SK-N-MC (cell line): ENCODE data around the gene OCLN.
"Not testable (repeated sequence)": the region's sequence is repeated elsewhere in the genome, so short reads cannot be mapped to it uniquely, and the experiment has no call there.

ENCODE experiments used
- DNase-seq: peaks from one replicate; pipeline ENCODE4 v3.0.0-alpha.2; 2011; ENCODE audit warnings: low read depth, low spot score
- H3K27ac ChIP-seq: fragments of 200-600 bp; sonication (generic); 2 replicates; pipeline ENCODE4 v1.5.1; 2016; ENCODE audit warnings: mixed run types
- H3K36me3 ChIP-seq: fragments of 200-600 bp; sonication (generic); 2 replicates; pipeline ENCODE4 v1.6.1; 2017; ENCODE audit warnings: antibody characterized with exemption, low read length, mixed read lengths; ENCODE audit not compliant: insufficient read depth
- H3K4me3 ChIP-seq: fragments of 200-600 bp; sonication (generic); 2 replicates; pipeline ENCODE4 v1.5.1; 2016
- H3K9ac ChIP-seq: fragments of 200-600 bp; sonication (generic); 2 replicates; pipeline ENCODE4 v1.8.0; 2017; ENCODE audit warnings: mixed run types, mixed read lengths; ENCODE audit not compliant: insufficient read length
- H3K9me3 ChIP-seq: fragments of 200-600 bp; sonication (generic); 2 replicates; pipeline ENCODE4 v1.6.1; 2017; ENCODE audit warnings: low read depth, mild to moderate bottlenecking, antibody characterized with exemption, low read length, moderate library complexity, mixed read lengths
- EZH2 ChIP-seq: fragments of 200-600 bp; sonication (generic); IDR thresholded peaks from one replicate; pipeline ENCODE4 v1.6.1; 2017; ENCODE audit warnings: antibody characterized with exemption
- FOXP2 ChIP-seq: optimal IDR thresholded peaks from 2 replicates; pipeline ENCODE3; 2011; ENCODE audit warnings: mild to moderate bottlenecking, moderate library complexity; ENCODE audit not compliant: insufficient read depth; ENCODE audit errors: extremely low read length, control extremely low read depth
- POLR2AphosphoS5 ChIP-seq: IDR thresholded peaks from 2 replicates; pipeline ENCODE4 v1.6.1; 2012; ENCODE audit warnings: mild to moderate bottlenecking, low read depth, low read length, borderline replicate concordance

Gene OCLN, protein sequence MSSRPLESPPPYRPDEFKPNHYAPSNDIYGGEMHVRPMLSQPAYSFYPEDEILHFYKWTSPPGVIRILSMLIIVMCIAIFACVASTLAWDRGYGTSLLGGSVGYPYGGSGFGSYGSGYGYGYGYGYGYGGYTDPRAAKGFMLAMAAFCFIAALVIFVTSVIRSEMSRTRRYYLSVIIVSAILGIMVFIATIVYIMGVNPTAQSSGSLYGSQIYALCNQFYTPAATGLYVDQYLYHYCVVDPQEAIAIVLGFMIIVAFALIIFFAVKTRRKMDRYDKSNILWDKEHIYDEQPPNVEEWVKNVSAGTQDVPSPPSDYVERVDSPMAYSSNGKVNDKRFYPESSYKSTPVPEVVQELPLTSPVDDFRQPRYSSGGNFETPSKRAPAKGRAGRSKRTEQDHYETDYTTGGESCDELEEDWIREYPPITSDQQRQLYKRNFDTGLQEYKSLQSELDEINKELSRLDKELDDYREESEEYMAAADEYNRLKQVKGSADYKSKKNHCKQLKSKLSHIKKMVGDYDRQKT

DNA sequence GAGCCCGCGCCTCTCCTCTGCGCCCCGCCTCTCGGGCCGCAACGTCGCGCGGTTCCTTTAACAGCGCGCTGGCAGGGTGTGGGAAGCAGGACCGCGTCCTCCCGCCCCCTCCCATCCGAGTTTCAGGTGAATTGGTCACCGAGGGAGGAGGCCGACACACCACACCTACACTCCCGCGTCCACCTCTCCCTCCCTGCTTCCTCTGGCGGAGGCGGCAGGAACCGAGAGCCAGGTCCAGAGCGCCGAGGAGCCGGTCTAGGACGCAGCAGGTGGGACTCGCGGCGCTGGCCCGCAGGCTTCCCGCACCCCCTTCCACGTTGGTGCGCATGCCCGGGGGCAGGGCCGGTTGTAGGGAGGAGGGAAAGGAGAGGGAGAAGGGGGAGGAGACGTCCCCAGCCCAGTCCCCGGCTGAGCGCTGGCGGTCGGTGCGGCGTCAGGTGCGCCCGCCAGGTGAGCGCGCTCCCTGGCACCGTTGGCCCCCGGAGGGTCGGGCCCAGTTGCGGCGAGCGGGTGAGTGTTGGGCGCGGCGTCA is at the start of gene OCLN:
OCLN (plus strand) TSS at position 400 of the 532 bp plus-strand sequence. CDS start 11,455 bp downstream, outside the sequence.
- no peak for TF ChIP-seq EZH2
- peak; percentile 77 for TF ChIP-seq POLR2AphosphoS5
- Histone ChIP-seq H3K36me3 (no peaks in the 10 kb centered on the region), H3K9ac (peak within 1 kb of the TSS; percentile 62), H3K9me3 (no peaks in the 10 kb centered on the region), H3K27ac (no peak within 1 kb of the TSS), H3K4me3 (peak within 1 kb of the TSS; percentile 92)
- DNase-seq = no peak

- no peaks in the 10 kb centered on the region for H3K9me3 ChIP-seq
- TF ChIP-seq FOXP2 = no peak
- TF ChIP-seq POLR2AphosphoS5 = no peak
- TF ChIP-seq EZH2 = no peak
- H3K36me3 ChIP-seq = no peaks in the 10 kb centered on the region
- H3K9ac ChIP-seq = no peak overlapping the region
- H3K4me3 ChIP-seq = no peak overlapping the region
- DNase-seq = no peak
- H3K27ac ChIP-seq = no peak overlapping the region
Observed at GRCh38 chr5:69444127-69444754, 48.3 kb upstream of the OCLN start.

DNA sequence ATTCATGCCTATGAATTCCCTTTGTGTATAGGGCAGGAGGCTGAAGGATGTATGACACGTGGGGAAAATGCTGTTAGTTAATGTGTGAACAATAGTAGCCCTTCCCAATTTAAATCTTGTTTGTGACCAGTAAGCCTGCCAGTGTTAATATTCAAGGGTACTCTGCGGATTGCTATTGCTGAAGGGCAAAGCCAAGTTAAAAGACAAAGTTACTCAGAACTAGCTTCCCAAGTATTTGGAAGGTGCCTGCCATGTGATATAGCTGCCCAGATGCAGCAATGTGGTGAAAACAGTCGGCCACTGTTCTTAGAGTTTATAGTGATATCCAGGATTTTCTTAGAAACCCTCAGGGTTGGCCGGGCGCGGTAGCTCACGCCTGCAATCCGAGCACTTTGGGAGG is 43.1 kb upstream of the OCLN start:
- Histone ChIP-seq H3K4me3 (no peak overlapping the region), H3K9me3 (no peaks in the 10 kb centered on the region; the same call in 1 of the 2 replicates), H3K27ac (no peak overlapping the region), H3K36me3 (no peaks in the 10 kb centered on the region), H3K9ac (no peak overlapping the region)
- DNase-seq = no peak
- TF ChIP-seq FOXP2 (no peak), EZH2 (no peak), POLR2AphosphoS5 (no peak)

GRCh38 chr5:69450116-69450515 is 42.5 kb upstream of the OCLN start:
- Histone ChIP-seq H3K27ac (no peak overlapping the region), H3K36me3 (no peaks in the 10 kb centered on the region), H3K4me3 (no peak overlapping the region), H3K9ac (no peak overlapping the region), H3K9me3 (no peaks in the 10 kb centered on the region; the same call in 1 of the 2 replicates)
- no peak for DNase-seq
- TF ChIP-seq FOXP2 (no peak), EZH2 (no peak), POLR2AphosphoS5 (no peak)

DNA sequence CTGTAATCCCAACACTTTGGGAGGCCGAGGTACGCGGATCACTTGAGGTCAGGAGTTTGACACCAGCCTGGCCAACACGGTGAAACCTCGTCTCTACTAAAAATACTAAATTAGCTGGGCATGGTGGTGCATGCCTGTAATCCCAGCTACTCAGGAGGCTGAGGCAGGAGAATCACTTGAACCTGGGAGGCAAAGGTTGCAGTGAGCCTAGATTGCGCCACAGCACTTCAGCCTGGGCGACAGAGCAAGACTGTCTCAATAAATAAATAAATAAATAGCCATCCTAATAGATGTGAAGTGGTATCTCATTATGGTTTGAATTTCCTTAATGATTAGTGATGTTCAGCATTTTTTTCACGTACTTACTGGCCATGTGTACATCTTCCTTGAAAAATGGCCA is 42.1 kb upstream of the OCLN start:
- not testable (repeated sequence) for H3K4me3 ChIP-seq, H3K9me3 ChIP-seq, H3K36me3 ChIP-seq, H3K27ac ChIP-seq, DNase-seq, H3K9ac ChIP-seq

- H3K27ac ChIP-seq = peak overlapping the region; percentile 93
- peak overlapping the region; percentile 28 for H3K4me3 ChIP-seq
- TF ChIP-seq EZH2 (no peak), FOXP2 (no peak), POLR2AphosphoS5 (peak; percentile 23; the same call in 1 of the 2 replicates)
- no peak overlapping the region for H3K9ac ChIP-seq
- no peaks in the 10 kb centered on the region for H3K36me3 ChIP-seq
- peak; percentile 37 for DNase-seq
- no peaks in the 10 kb centered on the region; the same call in 1 of the 2 replicates for H3K9me3 ChIP-seq
Observed at GRCh38 chr5:69451941-69452647, 40.5 kb upstream of the OCLN start.

DNA sequence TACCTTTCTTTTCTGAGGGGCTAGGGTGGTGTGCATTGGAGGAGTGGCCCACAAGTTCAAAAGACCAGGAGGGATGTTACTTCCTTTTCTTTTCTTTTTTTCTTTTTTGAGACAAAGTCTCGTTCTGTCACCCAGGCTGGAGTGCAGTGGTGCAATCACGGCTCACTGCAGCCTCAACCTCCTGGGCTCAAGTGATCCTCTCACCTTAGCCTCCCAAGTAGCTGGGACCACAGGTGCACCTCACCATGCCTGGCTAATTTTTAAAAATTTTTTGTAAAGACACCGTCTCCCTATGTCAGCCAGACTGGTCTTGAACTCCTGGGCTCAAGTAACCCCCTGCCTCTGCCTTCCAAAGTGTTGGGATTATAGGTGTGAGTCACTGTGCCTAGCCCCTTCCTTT is 39.1 kb upstream of the OCLN start:
- not testable (repeated sequence) for DNase-seq, H3K4me3 ChIP-seq

More for the DNA sequence above, 39.1 kb upstream of the OCLN start:
- not testable (repeated sequence) for H3K9me3 ChIP-seq, H3K9ac ChIP-seq, H3K27ac ChIP-seq, H3K36me3 ChIP-seq
